Neural cell (in vitro differentiated cells): ENCODE data around the gene PMAIP1. TPM values are rescaled to one million over a fixed set of nuclear protein-coding genes. Genes with fewer than 3 reads are reported as not detected.

Experiments used
- H2AFZ ChIP-seq: fragments of 200-600, 300-800 bp; sonication (generic), shearing (Covaris generic); 2 replicates; pipeline ENCODE4 v1.6.0; 2014; ENCODE audit warnings: low read depth, mild to moderate bottlenecking, antibody characterized with exemption, low read length, moderate library complexity
- H3F3A ChIP-seq: fragments of 200-600 bp; shearing (Covaris generic); 2 replicates; pipeline ENCODE4 v1.6.1; 2016; ENCODE audit warnings: mild to moderate bottlenecking, moderate library complexity, mixed read lengths, antibody characterized with exemption, low read length; ENCODE audit not compliant: insufficient read depth, poor library complexity, severe bottlenecking
- H3K27ac ChIP-seq: fragments of 200-600, 300-800 bp; sonication (generic), shearing (Covaris generic); 2 replicates; pipeline ENCODE4 v1.5.1; 2014; ENCODE audit warnings: mild to moderate bottlenecking, low read length, moderate library complexity
- H3K27me3 ChIP-seq: fragments of 300-800, 200-600 bp; sonication (generic), shearing (Covaris generic); 2 replicates; pipeline ENCODE4 v1.6.0; 2014; ENCODE audit warnings: mild to moderate bottlenecking, low read depth, low read length, moderate library complexity; ENCODE audit not compliant: insufficient read depth
- H3K36me3 ChIP-seq: fragments of 300-800, 200-600 bp; sonication (generic), shearing (Covaris generic); 2 replicates; pipeline ENCODE4 v1.5.1; 2014; ENCODE audit warnings: mild to moderate bottlenecking, antibody characterized with exemption, low read length, moderate library complexity; ENCODE audit not compliant: insufficient read depth
- H3K4me2 ChIP-seq: fragments of 300-800, 200-600 bp; sonication (generic), shearing (Covaris generic); 2 replicates; pipeline ENCODE4 v1.6.0; 2014; ENCODE audit warnings: mild to moderate bottlenecking, low read length
- H3K4me3 ChIP-seq: fragments of 300-800, 200-600 bp; sonication (generic), shearing (Covaris generic); 2 replicates; pipeline ENCODE4 v1.5.1; 2014; ENCODE audit warnings: mild to moderate bottlenecking, low read length, moderate library complexity
- H3K79me2 ChIP-seq: fragments of 200-600 bp; shearing (Covaris generic); replicated peaks from 2 replicates; pipeline ENCODE4 v1.6.0; 2014; ENCODE audit warnings: mild to moderate bottlenecking, low read length, moderate library complexity; ENCODE audit not compliant: insufficient read depth
- H3K9ac ChIP-seq: fragments of 300-800, 200-600 bp; sonication (generic), shearing (Covaris generic); 2 replicates; pipeline ENCODE4 v1.6.1; 2016; ENCODE audit warnings: mild to moderate bottlenecking, low read length, mixed read lengths
- H3K9me2 ChIP-seq: fragments of 200-600 bp; shearing (Covaris generic); 2 replicates; pipeline ENCODE4 v1.6.1; 2016; ENCODE audit warnings: mild to moderate bottlenecking, low read length, mixed read lengths; ENCODE audit not compliant: insufficient read depth
- H3K9me3 ChIP-seq: fragments of 200-600, 300-800 bp; sonication (generic), shearing (Covaris generic); 2 replicates; pipeline ENCODE4 v1.6.1; 2016; ENCODE audit warnings: mild to moderate bottlenecking, mixed run types, low read length, moderate library complexity, mixed read lengths
- H4K20me1 ChIP-seq: fragments of 200-600 bp; shearing (Covaris generic); 2 replicates; pipeline ENCODE4 v1.6.1; 2016; ENCODE audit warnings: mild to moderate bottlenecking, mixed run types; ENCODE audit not compliant: insufficient read depth
- EP300 ChIP-seq: fragments of 450-650 bp; conservative IDR thresholded peaks from 2 replicates; pipeline ENCODE4 v1.6.1; 2014; ENCODE audit warnings: antibody characterized with exemption, mild to moderate bottlenecking, moderate library complexity; ENCODE audit not compliant: poor library complexity, severe bottlenecking
- EZH2 ChIP-seq: fragments of 200-600, 300-800 bp; shearing (Covaris generic), sonication (generic); IDR thresholded peaks from 2 replicates; pipeline ENCODE4 v1.6.1; 2014; ENCODE audit warnings: antibody characterized with exemption, low read length, borderline replicate concordance, mild to moderate bottlenecking; ENCODE audit not compliant: insufficient read depth, poor library complexity, severe bottlenecking
- MXI1 ChIP-seq: fragments of 450-650 bp; conservative IDR thresholded peaks from 2 replicates; pipeline ENCODE4 v1.6.1; 2014; ENCODE audit warnings: antibody characterized with exemption, mild to moderate bottlenecking; ENCODE audit not compliant: poor library complexity, severe bottlenecking
- POLR2AphosphoS5 ChIP-seq: IDR thresholded peaks from 2 replicates; pipeline ENCODE4 v1.6.1; 2012
- RAD21 ChIP-seq: fragments of 450-650 bp; conservative IDR thresholded peaks from 2 replicates; pipeline ENCODE4 v1.6.1; 2014; ENCODE audit warnings: antibody characterized with exemption, mild to moderate bottlenecking, moderate library complexity
- REST ChIP-seq: IDR thresholded peaks from 2 replicates; pipeline ENCODE4 v1.6.1; 2012; ENCODE audit warnings: borderline replicate concordance
- SMC3 ChIP-seq: fragments of 450-650 bp; conservative IDR thresholded peaks from 2 replicates; pipeline ENCODE4 v1.6.1; 2014; ENCODE audit warnings: antibody characterized with exemption, mild to moderate bottlenecking, moderate library complexity; ENCODE audit not compliant: poor library complexity
- TAF1 ChIP-seq: IDR thresholded peaks from 2 replicates; pipeline ENCODE4 v1.6.1; 2012; ENCODE audit warnings: low read depth
- polyA plus RNA-seq: library from polyadenylated mRNA; depleted of rRNA; stranded (reverse); fragments of >200 nt; gene quantifications from 2 replicates; pipeline ENCODE4 v1.2.3, GENCODE V29; 2014
- TF ChIP-seq, protein P1 (sequence below): fragments of 450-650 bp; IDR thresholded peaks from 2 replicates; pipeline ENCODE4 v1.5.1; 2014; ENCODE audit warnings: antibody characterized with exemption, mild to moderate bottlenecking, moderate library complexity; ENCODE audit not compliant: poor library complexity, severe bottlenecking

PMAIP1 gene
- polyA plus RNA-seq, 1 donor from 2014 or later: 2.4 TPM

DNA sequence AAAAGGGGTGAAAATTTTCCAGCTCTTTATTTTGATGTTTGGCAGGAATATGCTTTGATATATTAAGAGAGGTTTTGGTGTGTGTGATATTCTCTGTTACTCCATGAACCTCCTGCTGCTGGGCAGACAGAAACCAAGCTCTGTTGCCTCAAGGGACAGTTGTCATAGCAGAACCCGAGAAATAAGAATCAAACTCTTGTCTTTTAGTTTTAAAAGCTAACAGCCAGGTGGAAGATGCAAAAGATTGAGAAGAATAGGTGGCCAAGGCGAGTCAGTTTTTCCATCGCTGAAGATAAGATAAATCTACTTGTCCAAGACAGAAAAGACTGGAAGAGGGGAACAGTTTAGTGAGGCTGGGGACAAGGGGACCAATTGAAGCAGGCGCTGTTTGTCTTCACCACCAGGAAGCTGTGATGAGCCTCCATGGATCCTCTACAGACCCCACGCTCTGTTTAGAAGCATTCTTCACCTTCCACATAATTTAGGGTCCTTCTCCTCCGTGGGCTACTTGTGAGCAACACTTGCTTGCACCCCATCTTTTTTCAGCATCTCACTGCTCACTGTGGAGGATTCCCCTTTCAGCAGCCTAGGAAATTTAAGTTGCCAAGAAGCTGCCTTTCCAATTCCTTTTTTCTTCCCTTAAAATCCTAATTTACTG lies 23.9 kb downstream of the PMAIP1 start:
- no peaks in the 10 kb centered on the region for H4K20me1 ChIP-seq
- no peaks in the 10 kb centered on the region for H3K27me3 ChIP-seq
- no peak overlapping the region for H2AFZ ChIP-seq
- TF ChIP-seq SMC3: no peak
- TF ChIP-seq TAF1: no peak
- no peak for TF ChIP-seq EP300
- no peak for TF ChIP-seq POLR2AphosphoS5
- H3K9me2 ChIP-seq: no peaks in the 10 kb centered on the region
- no peak overlapping the region for H3K4me3 ChIP-seq
- no peak overlapping the region for H3K4me2 ChIP-seq
- no peaks in the 10 kb centered on the region for H3K9me3 ChIP-seq
- H3K27ac ChIP-seq: no peak overlapping the region
- no peaks in the 10 kb centered on the region for H3K79me2 ChIP-seq
- no peaks in the 10 kb centered on the region for H3K36me3 ChIP-seq
- no peaks in the 10 kb centered on the region for H3F3A ChIP-seq
- no peak overlapping the region for H3K9ac ChIP-seq

DNA sequence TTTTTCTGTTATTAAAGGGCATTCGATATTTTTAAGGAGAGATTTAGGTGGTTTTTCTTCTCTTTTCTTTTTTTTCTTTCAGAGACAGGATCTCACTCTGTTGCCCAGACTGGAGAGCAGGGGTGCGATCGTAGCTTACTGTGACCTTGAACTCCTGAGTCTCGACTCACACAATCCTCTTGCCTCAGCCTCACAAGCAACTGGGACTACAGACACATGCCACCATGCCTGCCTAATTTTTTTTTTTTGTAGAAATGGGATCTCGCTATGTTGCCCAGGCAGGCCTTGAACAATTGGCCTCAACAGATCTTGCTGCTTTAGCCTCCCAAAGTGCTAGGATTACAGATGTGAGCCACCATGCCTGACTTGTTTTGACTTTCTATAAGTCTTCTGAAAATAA lies 26.3 kb downstream of the PMAIP1 start:
- Histone ChIP-seq H3K9me3 (no peaks in the 10 kb centered on the region), H3K4me2 (no peak overlapping the region), H3K79me2 (no peaks in the 10 kb centered on the region), H3K9ac (no peak overlapping the region), H2AFZ (no peak overlapping the region), H3K27me3 (no peaks in the 10 kb centered on the region), H3K9me2 (no peaks in the 10 kb centered on the region), H3F3A (no peaks in the 10 kb centered on the region), H4K20me1 (no peaks in the 10 kb centered on the region), H3K4me3 (no peak overlapping the region), H3K27ac (no peak overlapping the region), H3K36me3 (no peaks in the 10 kb centered on the region)
- TF ChIP-seq, protein P1, sequence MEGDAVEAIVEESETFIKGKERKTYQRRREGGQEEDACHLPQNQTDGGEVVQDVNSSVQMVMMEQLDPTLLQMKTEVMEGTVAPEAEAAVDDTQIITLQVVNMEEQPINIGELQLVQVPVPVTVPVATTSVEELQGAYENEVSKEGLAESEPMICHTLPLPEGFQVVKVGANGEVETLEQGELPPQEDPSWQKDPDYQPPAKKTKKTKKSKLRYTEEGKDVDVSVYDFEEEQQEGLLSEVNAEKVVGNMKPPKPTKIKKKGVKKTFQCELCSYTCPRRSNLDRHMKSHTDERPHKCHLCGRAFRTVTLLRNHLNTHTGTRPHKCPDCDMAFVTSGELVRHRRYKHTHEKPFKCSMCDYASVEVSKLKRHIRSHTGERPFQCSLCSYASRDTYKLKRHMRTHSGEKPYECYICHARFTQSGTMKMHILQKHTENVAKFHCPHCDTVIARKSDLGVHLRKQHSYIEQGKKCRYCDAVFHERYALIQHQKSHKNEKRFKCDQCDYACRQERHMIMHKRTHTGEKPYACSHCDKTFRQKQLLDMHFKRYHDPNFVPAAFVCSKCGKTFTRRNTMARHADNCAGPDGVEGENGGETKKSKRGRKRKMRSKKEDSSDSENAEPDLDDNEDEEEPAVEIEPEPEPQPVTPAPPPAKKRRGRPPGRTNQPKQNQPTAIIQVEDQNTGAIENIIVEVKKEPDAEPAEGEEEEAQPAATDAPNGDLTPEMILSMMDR: no peak
- TF ChIP-seq REST: no peak
- no peak for TF ChIP-seq RAD21
- TF ChIP-seq MXI1: no peak
- TF ChIP-seq TAF1: no peak
- TF ChIP-seq EP300: no peak
- no peak for TF ChIP-seq POLR2AphosphoS5
- no peak for TF ChIP-seq SMC3
- TF ChIP-seq EZH2: no peak
